Stimulated activated effector memory CD8-positive, alpha-beta T cell treated with anti-CD3 and anti-CD28 coated beads, Interleukin-12 subunit alpha, Interleukin-12 subunit beta, amount 100 ng/mL, for 72 hours (primary cell): ENCODE measurements around the gene CDH8.

Experiments used
- ATAC-seq: fragments of 150-1000 bp; cut with Tn5 transposase; 2 replicates; pipeline ENCODE4 v1.10.0; 2021
- DNase-seq, 2 donors: peaks; one replicate each; pipeline ENCODE4 v3.0.0; 2021 to 2022; ENCODE audit warnings: low spot score in 2 of 2
- H3K27ac Mint-ChIP-seq: one replicate; pipeline ENCODE4 v1.8.0; 2022; ENCODE audit warnings: mild to moderate bottlenecking, mixed read lengths
- H3K36me3 Mint-ChIP-seq: one replicate; pipeline ENCODE4 v1.8.0; 2022; ENCODE audit warnings: mild to moderate bottlenecking, mixed read lengths
- H3K4me1 Mint-ChIP-seq: one replicate; pipeline ENCODE4 v1.8.0; 2022; ENCODE audit warnings: mixed read lengths
- H3K4me3 Mint-ChIP-seq: one replicate; pipeline ENCODE4 v1.8.0; 2022; ENCODE audit warnings: mild to moderate bottlenecking, mixed read lengths
- H3K9me3 Mint-ChIP-seq: one replicate; pipeline ENCODE4 v1.8.0; 2022; ENCODE audit warnings: mixed read lengths

Gene CDH8

DNA sequence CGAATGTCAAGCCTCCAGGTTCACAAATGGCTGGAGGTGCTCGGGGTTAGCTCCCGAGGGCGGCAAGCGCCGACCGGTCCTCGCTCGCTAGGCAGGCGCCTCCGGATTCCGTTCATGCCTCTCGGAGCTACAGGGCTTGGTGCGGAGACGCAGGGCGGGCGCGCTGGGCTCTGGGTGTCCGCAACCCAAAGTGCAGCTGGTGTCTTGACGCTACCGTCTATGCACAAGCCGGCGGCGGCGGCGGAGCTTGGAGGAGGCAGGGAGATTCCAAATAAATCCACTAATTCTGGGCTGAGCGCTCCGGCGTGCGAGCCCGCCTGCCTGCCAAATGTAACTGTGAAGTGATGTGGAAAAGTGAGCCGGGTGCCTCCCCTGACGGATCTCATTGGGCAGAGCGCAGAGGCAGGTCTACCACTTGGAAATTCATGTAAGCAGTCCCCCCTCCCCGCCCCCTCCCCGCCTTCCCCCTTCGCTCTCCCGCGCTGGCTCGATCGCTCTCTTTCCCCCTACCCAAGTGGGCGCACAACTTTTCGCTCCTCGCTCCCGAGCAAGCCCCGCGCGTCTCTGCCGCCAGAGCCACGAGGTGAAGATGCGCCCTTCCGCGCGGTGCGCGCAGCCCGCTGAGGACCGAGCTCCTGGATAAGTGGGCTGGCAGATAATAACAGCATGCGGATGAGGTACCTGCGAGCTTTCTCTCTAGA is at the start of gene CDH8:
Gene CDH8 (minus strand): TSS at position 338 of the 701 bp plus-strand sequence. CDS start 15,035 bp downstream, outside the sequence.
- Mint-ChIP-seq H3K4me3 (no peak within 1 kb of the TSS), H3K36me3 (no peaks in the 10 kb centered on the region), H3K9me3 (peaks cover 26% of the 10 kb centered on the region), H3K4me1 (no peaks in the 10 kb centered on the region), H3K27ac (no peak within 1 kb of the TSS)
- ATAC-seq: no peak
- no peak for DNase-seq

GRCh38 chr16:62079236-62079635 is 43.0 kb upstream of the CDH8 start:
- DNase-seq (no peak), ATAC-seq (no peak)
- H3K4me3 Mint-ChIP-seq: no peak overlapping the region
- H3K36me3 Mint-ChIP-seq: no peaks in the 10 kb centered on the region
- H3K4me1 Mint-ChIP-seq: no peaks in the 10 kb centered on the region
- H3K27ac Mint-ChIP-seq: no peak overlapping the region
- peaks cover 13% of the 10 kb centered on the region for H3K9me3 Mint-ChIP-seq

DNA sequence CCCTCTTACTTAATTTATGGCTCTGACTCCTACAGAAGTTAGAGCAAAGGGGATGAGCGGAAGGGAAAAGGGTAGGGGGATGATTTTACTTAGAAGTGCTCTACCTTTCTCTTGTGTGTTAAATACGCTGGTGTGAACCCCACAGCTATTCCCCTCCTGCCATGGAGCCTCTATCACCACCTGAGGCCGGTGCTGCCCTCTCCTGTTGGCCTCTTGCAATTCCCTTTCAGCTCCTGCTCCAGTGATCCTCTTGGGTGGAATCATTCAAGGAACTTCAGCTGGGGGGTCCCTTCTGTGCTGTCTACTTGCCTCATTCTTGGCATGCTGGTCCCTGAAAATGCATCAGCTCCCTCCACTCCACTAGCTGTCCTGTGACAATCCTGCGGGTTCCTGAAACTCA is 41.8 kb upstream of the CDH8 start:
- Mint-ChIP-seq H3K4me3 (no peak overlapping the region), H3K36me3 (no peaks in the 10 kb centered on the region)

DNA sequence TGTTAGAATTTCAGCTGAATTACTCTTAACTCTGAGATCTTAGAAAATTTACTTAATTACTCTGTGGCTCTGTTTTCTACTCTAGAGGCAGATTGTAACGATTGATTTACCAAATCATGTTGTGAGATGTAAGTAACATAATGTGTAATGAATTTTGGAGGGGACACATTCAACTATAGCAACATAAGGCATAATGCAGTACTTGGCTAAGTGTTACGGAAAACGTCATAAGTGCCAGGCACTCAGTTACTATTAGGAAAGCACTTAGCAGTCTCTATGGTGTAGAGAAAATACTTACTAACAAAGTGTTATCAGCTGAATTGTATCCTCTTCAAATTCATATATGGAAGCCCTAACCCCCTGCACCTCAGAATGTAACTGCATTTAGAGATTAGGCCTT is 40.6 kb upstream of the CDH8 start:
- Mint-ChIP-seq H3K27ac (no peak overlapping the region), H3K9me3 (peaks cover 12% of the 10 kb centered on the region), H3K4me3 (no peak overlapping the region), H3K36me3 (no peaks in the 10 kb centered on the region), H3K4me1 (no peaks in the 10 kb centered on the region)
- DNase-seq: no peak
- ATAC-seq: no peak

More for the DNA sequence above, 41.8 kb upstream of the CDH8 start:
- Mint-ChIP-seq H3K9me3 (peaks cover 10% of the 10 kb centered on the region), H3K27ac (no peak overlapping the region), H3K4me1 (no peaks in the 10 kb centered on the region)
- no peak for ATAC-seq
- DNase-seq: no peak

GRCh38 chr16:62068747-62069146 is 32.5 kb upstream of the CDH8 start:
- no peaks in the 10 kb centered on the region for H3K36me3 Mint-ChIP-seq

DNA sequence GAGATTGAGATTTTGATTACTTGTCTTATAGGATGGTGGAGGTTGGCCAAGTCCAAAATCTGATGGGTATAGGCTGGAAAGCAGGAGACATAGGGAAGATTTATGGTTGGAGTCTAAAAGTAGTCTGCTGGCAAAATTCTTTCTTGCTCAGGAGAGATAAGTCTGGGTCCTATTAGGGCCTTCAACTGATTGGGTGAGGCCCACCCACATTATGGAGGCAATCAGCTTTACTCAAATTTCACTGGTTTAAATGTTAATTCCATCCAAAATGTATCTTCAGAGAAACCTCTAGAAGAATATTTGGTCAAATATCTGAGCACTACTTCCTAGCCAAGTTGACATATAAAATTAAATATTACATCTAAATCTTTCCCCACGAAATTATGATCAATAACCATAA is 31.7 kb upstream of the CDH8 start:
- H3K36me3 Mint-ChIP-seq: no peaks in the 10 kb centered on the region
- DNase-seq (no peak), ATAC-seq (no peak)
- no peaks in the 10 kb centered on the region for H3K4me1 Mint-ChIP-seq
- H3K4me3 Mint-ChIP-seq: no peak overlapping the region
- H3K27ac Mint-ChIP-seq: no peak overlapping the region
- H3K9me3 Mint-ChIP-seq: peaks cover 18% of the 10 kb centered on the region

More at GRCh38 chr16:62068747-62069146, 32.5 kb upstream of the CDH8 start:
- Mint-ChIP-seq H3K4me1 (no peaks in the 10 kb centered on the region), H3K9me3 (peaks cover 19% of the 10 kb centered on the region), H3K4me3 (no peak overlapping the region), H3K27ac (no peak overlapping the region)
- ATAC-seq (no peak), DNase-seq (no peak)

GRCh38 chr16:62067182-62067581 is 30.9 kb upstream of the CDH8 start:
- DNase-seq (no peak), ATAC-seq (no peak)
- H3K36me3 Mint-ChIP-seq: no peaks in the 10 kb centered on the region
- peaks cover 13% of the 10 kb centered on the region for H3K9me3 Mint-ChIP-seq
- no peaks in the 10 kb centered on the region for H3K4me1 Mint-ChIP-seq
- no peak overlapping the region for H3K27ac Mint-ChIP-seq
- no peak overlapping the region for H3K4me3 Mint-ChIP-seq

DNA sequence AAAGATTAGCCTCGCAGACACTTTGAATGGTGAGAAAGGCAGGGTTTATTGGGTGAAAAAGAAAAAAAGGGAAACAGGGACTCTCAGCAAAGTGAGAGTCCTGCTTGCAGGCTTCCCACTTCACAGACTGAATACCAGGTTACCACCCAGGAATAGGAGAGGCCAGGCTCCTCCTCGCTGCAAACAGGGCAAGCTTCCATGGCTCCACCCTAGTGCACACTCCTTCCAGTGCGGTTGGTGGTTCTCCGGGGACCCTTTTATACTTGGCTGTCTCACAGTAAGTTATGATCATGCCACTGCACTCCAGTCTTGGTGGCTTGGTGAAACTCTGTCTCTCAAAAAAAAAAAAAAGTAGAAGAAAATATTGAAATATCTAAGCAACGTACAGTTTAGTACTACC is 30.5 kb upstream of the CDH8 start:
- Mint-ChIP-seq H3K4me1 (no peaks in the 10 kb centered on the region), H3K36me3 (no peaks in the 10 kb centered on the region), H3K9me3 (peaks cover 13% of the 10 kb centered on the region), H3K4me3 (no peak overlapping the region), H3K27ac (no peak overlapping the region)
- DNase-seq (no peak), ATAC-seq (no peak)

- H3K36me3 Mint-ChIP-seq: no peaks in the 10 kb centered on the region
- no peak for ATAC-seq
- H3K4me1 Mint-ChIP-seq: no peaks in the 10 kb centered on the region
- H3K4me3 Mint-ChIP-seq: no peak overlapping the region
- no peak overlapping the region for H3K27ac Mint-ChIP-seq
- peaks cover 16% of the 10 kb centered on the region for H3K9me3 Mint-ChIP-seq
- DNase-seq: no peak
Observed at GRCh38 chr16:62064173-62064572, 27.9 kb upstream of the CDH8 start.

- no peak for DNase-seq
- no peaks in the 10 kb centered on the region for H3K36me3 Mint-ChIP-seq
- H3K27ac Mint-ChIP-seq: no peak overlapping the region
- peaks cover 23% of the 10 kb centered on the region for H3K9me3 Mint-ChIP-seq
- no peak for ATAC-seq
- H3K4me3 Mint-ChIP-seq: no peak overlapping the region
- no peaks in the 10 kb centered on the region for H3K4me1 Mint-ChIP-seq
Observed at GRCh38 chr16:62060089-62060488, 23.9 kb upstream of the CDH8 start.

DNA sequence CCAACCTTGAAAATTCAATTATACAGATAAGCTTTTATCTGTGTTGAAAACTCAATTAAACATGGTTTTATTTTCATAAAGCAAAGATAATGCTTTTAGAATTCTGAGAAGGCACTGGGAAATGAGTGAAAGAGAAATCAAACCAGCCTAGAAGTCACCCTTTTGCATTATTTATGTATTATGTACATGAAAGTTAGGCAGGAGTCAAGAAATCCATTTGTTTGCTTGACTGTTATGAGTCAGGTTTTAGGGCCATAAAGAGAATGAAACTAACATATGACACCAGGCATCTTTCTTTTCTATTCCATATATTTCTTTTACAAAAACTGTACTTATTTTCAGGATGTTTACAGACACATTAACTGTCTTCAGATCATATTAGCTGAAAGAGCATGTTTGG is 23.3 kb upstream of the CDH8 start:
- no peaks in the 10 kb centered on the region for H3K36me3 Mint-ChIP-seq
- H3K4me1 Mint-ChIP-seq: no peaks in the 10 kb centered on the region
- no peak overlapping the region for H3K27ac Mint-ChIP-seq
- H3K4me3 Mint-ChIP-seq: no peak overlapping the region
- peaks cover 23% of the 10 kb centered on the region for H3K9me3 Mint-ChIP-seq
- ATAC-seq (no peak), DNase-seq (no peak)

DNA sequence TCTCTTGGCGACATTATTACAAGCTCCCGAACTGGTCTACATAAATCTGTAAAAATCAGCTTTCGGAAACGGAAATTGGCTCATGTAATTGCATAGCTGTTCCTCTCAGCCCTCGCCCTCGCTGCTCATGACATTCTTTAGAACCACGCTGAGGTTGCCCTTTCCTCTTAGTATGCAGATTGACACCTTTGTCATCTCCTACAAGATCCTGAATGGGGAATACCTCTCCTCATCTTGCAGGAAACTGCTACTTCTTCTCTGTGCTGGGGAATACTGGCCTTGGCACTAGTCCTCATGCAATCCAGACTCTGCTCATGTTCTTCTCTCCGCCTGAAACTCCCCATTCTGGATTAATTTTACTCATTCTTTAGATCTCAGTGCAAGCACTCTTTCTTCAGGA is 22.2 kb upstream of the CDH8 start:
- no peaks in the 10 kb centered on the region for H3K4me1 Mint-ChIP-seq

GRCh38 chr16:62051942-62052341 is 15.7 kb upstream of the CDH8 start:
- peaks cover 12% of the 10 kb centered on the region for H3K9me3 Mint-ChIP-seq
- H3K36me3 Mint-ChIP-seq: no peaks in the 10 kb centered on the region
- H3K27ac Mint-ChIP-seq: no peak overlapping the region
- no peak overlapping the region for H3K4me3 Mint-ChIP-seq
- no peaks in the 10 kb centered on the region for H3K4me1 Mint-ChIP-seq
- ATAC-seq (no peak), DNase-seq (no peak)

More for the DNA sequence above, 22.2 kb upstream of the CDH8 start:
- Mint-ChIP-seq H3K36me3 (no peaks in the 10 kb centered on the region), H3K27ac (no peak overlapping the region), H3K9me3 (peaks cover 23% of the 10 kb centered on the region), H3K4me3 (no peak overlapping the region)
- DNase-seq: no peak
- no peak for ATAC-seq

DNA sequence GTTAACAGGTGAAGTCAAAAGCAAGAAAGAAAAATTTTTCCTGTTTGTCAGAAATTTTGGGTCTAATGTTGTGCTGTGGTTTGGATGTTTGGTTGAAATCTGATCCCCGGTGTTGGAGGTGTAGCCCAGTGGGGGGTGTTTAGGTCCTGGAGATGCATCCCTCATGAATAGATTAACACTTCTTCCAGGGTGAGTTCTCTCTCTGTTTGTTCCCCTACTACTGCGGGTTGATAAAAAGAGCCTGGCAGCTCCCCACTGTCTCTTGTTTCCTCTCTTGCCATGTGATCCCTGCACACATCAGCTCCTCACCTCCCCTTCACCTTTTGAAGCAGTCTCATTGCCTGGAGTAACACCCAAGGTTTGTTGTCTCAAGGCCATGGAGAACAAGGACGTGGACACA is 14.6 kb upstream of the CDH8 start:
- H3K36me3 Mint-ChIP-seq: no peaks in the 10 kb centered on the region
- peaks cover 13% of the 10 kb centered on the region for H3K9me3 Mint-ChIP-seq
- ATAC-seq (no peak), DNase-seq (no peak)
- H3K4me1 Mint-ChIP-seq: no peaks in the 10 kb centered on the region
- H3K27ac Mint-ChIP-seq: no peak overlapping the region
- no peak overlapping the region for H3K4me3 Mint-ChIP-seq

GRCh38 chr16:62046801-62047200 is 10.6 kb upstream of the CDH8 start:
- ATAC-seq (no peak), DNase-seq (no peak)
- Mint-ChIP-seq H3K4me1 (no peaks in the 10 kb centered on the region), H3K27ac (no peak overlapping the region), H3K9me3 (peaks cover 9% of the 10 kb centered on the region), H3K36me3 (no peaks in the 10 kb centered on the region), H3K4me3 (no peak overlapping the region)

DNA sequence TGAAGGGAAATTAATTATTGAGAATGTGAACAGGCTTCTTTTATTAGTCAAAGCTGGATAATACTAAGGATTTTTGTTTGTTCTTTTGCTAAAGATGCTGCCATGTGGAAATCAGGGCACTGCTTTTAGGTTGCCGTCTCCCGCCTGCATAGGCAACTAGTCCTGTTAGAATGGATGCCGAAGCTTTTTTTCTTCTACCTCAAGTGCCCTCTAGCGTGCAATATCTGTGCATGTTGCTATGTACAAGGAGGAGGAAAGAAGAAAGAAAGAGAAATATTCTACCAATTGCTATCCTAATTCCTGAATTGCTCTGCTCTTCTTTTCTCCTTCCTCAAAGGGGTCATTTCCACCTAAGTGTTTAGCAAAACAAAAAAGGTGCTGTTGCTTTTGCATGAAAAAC is 5.2 kb upstream of the CDH8 start:
- ATAC-seq (no peak), DNase-seq (no peak)
- Mint-ChIP-seq H3K27ac (no peak overlapping the region), H3K9me3 (peaks cover 16% of the 10 kb centered on the region), H3K4me3 (no peak overlapping the region), H3K36me3 (no peaks in the 10 kb centered on the region), H3K4me1 (no peaks in the 10 kb centered on the region)

DNA sequence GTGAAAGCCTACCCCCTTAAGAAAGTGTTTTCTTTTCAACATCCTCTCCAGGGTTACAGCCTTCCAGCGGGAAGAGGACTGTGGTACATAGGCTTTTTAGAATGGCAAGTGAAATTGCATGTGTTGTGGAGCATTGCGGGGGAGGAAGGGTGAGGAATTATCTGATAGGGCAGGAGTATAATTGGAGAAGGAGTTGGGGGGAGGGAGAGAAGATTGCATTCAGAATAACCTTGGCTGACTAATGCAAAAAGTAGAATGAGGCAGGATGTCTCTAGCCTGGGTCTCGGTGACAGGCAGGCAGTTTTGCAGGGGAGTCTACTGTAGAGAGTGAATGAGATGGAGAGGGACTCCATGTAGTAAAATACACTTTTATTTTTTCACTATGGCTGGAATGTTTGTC is 2.4 kb upstream of the CDH8 start:
- Mint-ChIP-seq H3K36me3 (no peaks in the 10 kb centered on the region), H3K4me1 (no peaks in the 10 kb centered on the region), H3K9me3 (peaks cover 18% of the 10 kb centered on the region), H3K4me3 (no peak overlapping the region), H3K27ac (no peak overlapping the region)
- DNase-seq (no peak), ATAC-seq (no peak)
